HepG2 (cell line): ENCODE results near the gene FGF14.

ENCODE experiments used
- MAFF ChIP-seq: IDR thresholded peaks from 2 replicates; pipeline ENCODE4 v1.6.1; 2011; ENCODE audit warnings: low read depth, low read length, improper control_type of control experiment
- MLLT10 ChIP-seq: sonication (generic); formaldehyde crosslinking; IDR thresholded peaks from 2 replicates; pipeline ENCODE4 v1.4.0; 2020; ENCODE audit warnings: missing genetic modification reagents
- SP140L ChIP-seq: sonication (generic); formaldehyde crosslinking; IDR thresholded peaks from 2 replicates; pipeline ENCODE4 v1.4.0; 2020; ENCODE audit warnings: missing genetic modification reagents, borderline replicate concordance

DNA sequence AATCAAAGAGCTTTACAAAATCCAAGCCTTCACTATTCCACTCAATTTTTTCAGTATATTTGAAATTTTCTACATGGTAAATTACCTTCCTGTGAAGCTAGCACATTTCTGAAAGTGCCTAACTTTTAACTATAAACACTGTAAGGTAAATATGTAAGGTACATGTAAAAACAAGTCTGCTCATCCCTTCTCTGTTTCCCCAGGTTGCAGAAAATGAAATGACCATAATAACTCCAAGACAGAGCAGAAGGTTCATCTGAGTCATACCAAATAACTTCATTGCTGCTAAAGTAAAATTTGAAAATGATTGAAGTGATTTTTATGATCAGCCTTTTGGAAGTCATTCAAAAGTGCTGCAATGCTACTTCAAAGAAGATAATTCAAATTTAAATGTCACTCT is 28.6 kb downstream of the FGF14 start:
- no peak for TF ChIP-seq MLLT10
- no peak for TF ChIP-seq MAFF
- TF ChIP-seq SP140L (CRISPR knock-in tag), result no peak
